Ovary (tissue), 10 donors: Measurements from ENCODE around the gene SYT9. TPM values are rescaled to one million over a fixed set of nuclear protein-coding genes. Genes with fewer than 3 reads are reported as not detected.

Experiments used
- DNase-seq, 5 donors: peaks; one replicate each; pipeline ENCODE4 v3.0.0-alpha.2; 2019 to 2020
- H3K27ac ChIP-seq, 2 donors: fragments of 200-600 bp; one replicate each; pipeline versions ENCODE4 v1.5.1 to v1.8.0; 2019 to 2022
- H3K27me3 ChIP-seq: fragments of 200-600 bp; one replicate; pipeline ENCODE4 v1.8.0; 2022
- H3K36me3 ChIP-seq: fragments of 200-600 bp; sonication (generic); one replicate; pipeline ENCODE4 v1.5.1; 2019
- H3K4me1 ChIP-seq: one replicate; pipeline ENCODE4 v1.8.1; 2013; ENCODE audit warnings: mild to moderate bottlenecking, moderate library complexity; ENCODE audit not compliant: insufficient read depth
- H3K4me3 ChIP-seq: fragments of 200-600 bp; sonication (generic); one replicate; pipeline ENCODE4 v1.5.1; 2017
- H3K9me3 ChIP-seq, 2 donors: fragments of 200-600 bp in 1 of 2; sonication (generic) in 1 of 2; one replicate each; pipeline versions ENCODE4 v1.5.1 to v1.8.1; 2013 to 2019; ENCODE audit warnings: mild to moderate bottlenecking in 1 of 2, moderate library complexity in 1 of 2
- EP300 ChIP-seq: sonication (generic); formaldehyde crosslinking; IDR thresholded peaks from one replicate; pipeline ENCODE4 v1.6.1; 2017; ENCODE audit warnings: antibody characterized with exemption
- POLR2A ChIP-seq: fragments of 450-650 bp; IDR thresholded peaks from one replicate; pipeline ENCODE4 v1.6.1; 2017; ENCODE audit warnings: antibody characterized with exemption, mild to moderate bottlenecking, moderate library complexity
- WGBS, 3 donors: extraction: QIAGEN DNeasy Blood & Tissue Kit in 1 of 3; methylation state at CpG; one replicate each; pipeline versions ENCODE4 v1.1.5 to v1.1.7; 2013 to 2017; 5-methylcytosine and 5-hydroxymethylcytosine counted together
- intact Hi-C, 4 donors: fragments of 100-400 bp; cut with DNase I; formaldehyde crosslinking; loops; one replicate each; pipeline versions ENCODE4 v1.11.0 to v1.15.1; 2022 to 2023
- long read RNA-seq, 3 donors: library from polyadenylated mRNA in 2 of 3; unstranded in 2 of 3; transcript quantifications; one replicate each; pipeline ENCODE4 v2.0.0 and lab custom pipeline, GENCODE V29; 2021 to 2026
- polyA plus RNA-seq, 2 donors: library from polyadenylated mRNA; stranded (reverse); fragments of 200-250 nt in 1 of 2; fragments of 350-450 nt in 1 of 2; fragmentation: Illumina TruSeq in 1 of 2; extraction: RNeasy Lipid Tissue Mini Kit (QIAGEN cat#74804) in 1 of 2; gene quantifications; one replicate each; pipeline ENCODE4 v1.2.3, GENCODE V29; 2013 to 2014
- total RNA-seq, 7 donors: library from RNA; depleted of rRNA in 2 of 7; stranded (reverse); fragments of >200 nt in 2 of 7; fragmentation: NEBNext Ultra II Directional in 3 of 7; extraction: Animal tissue kit (Norgen Biotek cat#: 25700) in 3 of 7; gene quantifications; one replicate each; pipeline versions ENCODE4 v1.1.0 to v1.2.4, GENCODE V29; 2016 to 2023
- TF ChIP-seq, protein P1 (sequence below), 3 donors: fragments of 450-650 bp in 2 of 3; fragments of 200-600 bp in 1 of 3; IDR thresholded peaks; one replicate each; pipeline versions ENCODE4 v1.5.1 to v1.8.0; 2016 to 2022; ENCODE audit warnings: antibody characterized with exemption in 3 of 3, mild to moderate bottlenecking in 1 of 3
- donor health status: DM: no; HTN: no; CAD: no; lungs with moderate emphysema.
- donor health status: DM: no; HTN: no; CAD: no.
- donor health status: Bipolar disorder and iron deficiency.
- donor health status: DM: yes; HTN: yes; CAD: no.
- donor health status: DM: no; HTN: no; CAD: no.
- donor health status: DM: yes; HTN: yes; CAD: no.

The SYT9 gene, protein sequence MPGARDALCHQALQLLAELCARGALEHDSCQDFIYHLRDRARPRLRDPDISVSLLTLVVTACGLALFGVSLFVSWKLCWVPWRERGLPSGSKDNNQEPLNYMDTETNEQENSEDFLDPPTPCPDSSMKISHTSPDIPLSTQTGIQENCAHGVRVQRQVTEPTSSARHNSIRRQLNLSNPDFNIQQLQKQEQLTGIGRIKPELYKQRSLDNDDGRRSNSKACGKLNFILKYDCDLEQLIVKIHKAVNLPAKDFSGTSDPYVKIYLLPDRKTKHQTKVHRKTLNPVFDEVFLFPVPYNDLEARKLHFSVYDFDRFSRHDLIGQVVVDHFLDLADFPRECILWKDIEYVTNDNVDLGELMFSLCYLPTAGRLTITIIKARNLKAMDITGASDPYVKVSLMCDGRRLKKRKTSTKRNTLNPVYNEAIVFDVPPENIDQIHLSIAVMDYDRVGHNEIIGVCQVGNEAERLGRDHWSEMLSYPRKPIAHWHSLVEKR
- under 1 TPM in 4 of 7 donors, not detected in 3; 0.05 to 0.48 (median 0.11) TPM for total RNA-seq
- polyA plus RNA-seq, result under 1 TPM; 0.13 to 0.25 TPM
- long read RNA-seq, donor 1, result 0 reads
- long read RNA-seq, donor 2, partial matches to known transcripts, result 0 of 1 reads
- long read RNA-seq, donor 2, other reads (novel, unspliced or antisense), result 0 of 1 reads
- long read RNA-seq, donor 3, result 0 reads

DNA sequence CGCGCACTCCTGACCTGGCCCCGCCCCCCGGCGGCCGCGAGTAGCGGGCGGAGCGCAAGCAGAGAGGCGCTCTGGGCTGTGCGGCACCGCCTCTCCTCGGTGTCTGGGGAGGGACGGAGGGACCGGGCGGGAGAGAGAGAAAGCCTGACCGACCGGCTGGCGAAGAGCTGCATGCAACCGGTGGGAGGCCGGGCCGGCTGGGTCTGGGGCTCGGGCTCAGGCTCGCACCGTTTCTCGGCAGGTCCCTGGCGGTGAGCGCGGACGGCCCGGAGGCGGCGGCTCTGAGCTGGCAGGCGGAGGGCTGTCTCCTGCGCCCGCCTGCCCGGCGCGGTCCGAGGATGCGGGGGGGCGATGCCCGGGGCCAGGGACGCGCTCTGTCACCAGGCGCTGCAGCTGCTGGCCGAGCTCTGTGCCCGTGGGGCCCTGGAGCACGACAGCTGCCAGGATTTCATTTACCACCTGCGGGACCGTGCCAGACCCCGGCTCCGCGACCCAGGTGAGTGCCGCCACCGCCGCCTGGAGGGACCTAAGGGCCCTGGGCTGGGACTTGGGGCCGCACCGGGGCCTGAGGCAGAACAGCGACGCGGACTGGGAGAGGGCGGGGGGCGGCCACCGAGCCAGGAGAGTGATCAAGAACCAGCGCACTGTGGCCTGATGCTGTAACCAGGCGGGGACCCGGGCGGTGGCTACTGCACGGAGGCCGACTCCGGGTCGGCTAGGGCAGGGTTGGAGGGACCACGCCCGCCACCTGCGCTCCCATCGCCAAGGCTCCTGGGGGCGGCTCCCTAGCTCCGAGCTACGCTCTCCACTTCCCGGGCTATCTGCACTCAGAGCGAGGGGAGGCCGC is at the start of gene SYT9:
Gene SYT9 (plus strand): TSS at position 69 of the 847 bp plus-strand sequence. CDS start 283 bp downstream, at position 352.
- H3K27me3 ChIP-seq, result no peaks in the 10 kb centered on the region
- TF ChIP-seq POLR2A, result no peak
- TF ChIP-seq, protein P1, sequence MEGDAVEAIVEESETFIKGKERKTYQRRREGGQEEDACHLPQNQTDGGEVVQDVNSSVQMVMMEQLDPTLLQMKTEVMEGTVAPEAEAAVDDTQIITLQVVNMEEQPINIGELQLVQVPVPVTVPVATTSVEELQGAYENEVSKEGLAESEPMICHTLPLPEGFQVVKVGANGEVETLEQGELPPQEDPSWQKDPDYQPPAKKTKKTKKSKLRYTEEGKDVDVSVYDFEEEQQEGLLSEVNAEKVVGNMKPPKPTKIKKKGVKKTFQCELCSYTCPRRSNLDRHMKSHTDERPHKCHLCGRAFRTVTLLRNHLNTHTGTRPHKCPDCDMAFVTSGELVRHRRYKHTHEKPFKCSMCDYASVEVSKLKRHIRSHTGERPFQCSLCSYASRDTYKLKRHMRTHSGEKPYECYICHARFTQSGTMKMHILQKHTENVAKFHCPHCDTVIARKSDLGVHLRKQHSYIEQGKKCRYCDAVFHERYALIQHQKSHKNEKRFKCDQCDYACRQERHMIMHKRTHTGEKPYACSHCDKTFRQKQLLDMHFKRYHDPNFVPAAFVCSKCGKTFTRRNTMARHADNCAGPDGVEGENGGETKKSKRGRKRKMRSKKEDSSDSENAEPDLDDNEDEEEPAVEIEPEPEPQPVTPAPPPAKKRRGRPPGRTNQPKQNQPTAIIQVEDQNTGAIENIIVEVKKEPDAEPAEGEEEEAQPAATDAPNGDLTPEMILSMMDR (IDR thresholded peaks at IDR 0.05), result no peak
- no peak for TF ChIP-seq EP300
- no peaks in the 10 kb centered on the region for H3K9me3 ChIP-seq
- peak in 3 of 5 donors; percentile 7 to 33 (median 10) for DNase-seq
- WGBS, 3 donors, result 1% methylated on average over 54 to 84 of the region's 84 CpGs
- intact Hi-C loops, result no loop called here
- H3K27ac ChIP-seq, result no peak within 1 kb of the TSS
- no peaks in the 10 kb centered on the region for H3K4me1 ChIP-seq
- H3K36me3 ChIP-seq, result no peaks in the 10 kb centered on the region
- H3K4me3 ChIP-seq, result peak within 1 kb of the TSS; percentile 29

DNA sequence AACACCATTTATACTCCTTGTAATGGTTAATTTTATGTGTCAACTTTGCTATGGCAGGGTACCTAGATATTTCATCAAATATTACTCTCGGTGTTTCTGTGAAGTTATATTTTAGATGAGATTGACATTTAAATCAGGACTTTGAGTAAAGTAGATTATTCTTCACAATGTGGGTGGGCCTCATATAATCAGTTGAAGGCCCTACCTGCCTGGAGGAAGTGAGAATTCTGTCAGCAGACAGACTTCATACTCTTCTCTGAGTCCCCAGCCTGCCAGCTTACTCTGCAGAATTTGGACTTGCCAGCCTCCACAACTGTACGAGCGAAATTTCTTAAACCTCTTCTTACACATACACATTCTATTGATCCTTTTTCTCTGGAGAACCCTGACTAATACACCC is 49.3 kb upstream of the SYT9 start:
- TF ChIP-seq POLR2A (no peak), EP300 (no peak)
- TF ChIP-seq, protein P1 (IDR thresholded peaks at IDR 0.05), result no peak
- WGBS, 3 donors, result 88 to 93% (median 93%) methylated on average over 3 of the region's 3 CpGs
- Histone ChIP-seq H3K27me3 (no peaks in the 10 kb centered on the region), H3K9me3 (no peaks in the 10 kb centered on the region), H3K27ac (no peak overlapping the region), H3K36me3 (no peaks in the 10 kb centered on the region), H3K4me1 (no peaks in the 10 kb centered on the region), H3K4me3 (no peak overlapping the region)
- intact Hi-C loops, result loop anchor here in 1 of 4 donors (5.0 kb wide), 1 partner anchor 1890 kb away; no protein-coding TSS in a partner anchor
- no peak for DNase-seq

DNA sequence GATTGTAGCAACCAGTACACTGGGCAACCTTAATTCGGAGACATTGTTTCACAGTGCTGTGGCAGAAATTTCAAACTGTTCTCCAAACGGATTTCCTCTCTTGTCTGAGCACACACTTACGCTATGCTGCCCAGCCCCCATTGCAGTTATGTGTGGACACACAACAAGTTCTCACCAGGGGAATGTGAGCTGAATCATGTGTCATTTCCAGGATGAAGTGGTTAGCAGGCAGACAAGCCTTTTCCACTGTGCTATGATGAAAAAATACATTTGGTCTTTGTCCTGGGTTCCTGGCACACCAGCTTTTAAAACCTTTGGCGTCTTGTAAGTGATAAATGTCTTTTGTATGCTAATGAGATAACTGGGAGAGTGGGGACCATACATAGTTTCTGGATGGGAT is 46.9 kb upstream of the SYT9 start:
- TF ChIP-seq POLR2A (no peak), EP300 (no peak)
- TF ChIP-seq, protein P1 (IDR thresholded peaks at IDR 0.05), result no peak
- Histone ChIP-seq H3K27me3 (no peaks in the 10 kb centered on the region), H3K4me3 (no peak overlapping the region), H3K36me3 (no peaks in the 10 kb centered on the region), H3K9me3 (no peaks in the 10 kb centered on the region), H3K4me1 (no peaks in the 10 kb centered on the region), H3K27ac (no peak overlapping the region)
- DNase-seq, result no peak
- WGBS, 3 donors, result 46 to 63% (median 51%) methylated on average over 4 of the region's 4 CpGs
- intact Hi-C loops, result loop anchor here in 1 of 4 donors (5.0 kb wide), 1 partner anchor 1892 kb away; no protein-coding TSS in a partner anchor

DNA sequence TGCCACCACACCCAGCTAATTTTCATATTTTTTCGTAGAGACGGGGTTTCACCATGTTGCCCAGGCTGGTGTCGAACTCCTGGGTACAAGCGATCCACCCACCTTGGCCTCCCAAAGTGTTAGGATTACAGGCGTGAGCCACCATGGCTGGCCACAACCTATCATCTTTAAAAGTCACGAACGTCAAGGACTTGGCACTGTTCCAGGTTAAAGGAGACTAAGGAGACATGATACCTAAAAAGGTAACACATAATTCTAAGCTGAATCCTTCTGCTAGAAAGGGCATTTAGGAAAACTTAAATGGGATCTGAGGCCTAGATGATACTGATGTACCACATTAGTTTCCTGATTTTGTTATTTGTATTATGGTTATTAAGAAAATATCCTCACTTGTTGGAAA is 43.3 kb upstream of the SYT9 start:
- intact Hi-C loops, result no loop called here
- H3K4me3 ChIP-seq, result no peak overlapping the region
- H3K27ac ChIP-seq, result no peak overlapping the region
- 75 to 79% (median 75%) methylated on average over 7 of the region's 7 CpGs for WGBS, 3 donors
- no peaks in the 10 kb centered on the region for H3K9me3 ChIP-seq
- no peaks in the 10 kb centered on the region for H3K4me1 ChIP-seq
- TF ChIP-seq, protein P1 (IDR thresholded peaks at IDR 0.05), result no peak
- TF ChIP-seq EP300 (no peak), POLR2A (no peak)
- DNase-seq, result no peak
- no peaks in the 10 kb centered on the region for H3K27me3 ChIP-seq
- H3K36me3 ChIP-seq, result no peaks in the 10 kb centered on the region
